Parathyroid adenoma (tissue), 2 donors: ENCODE data around the gene THOC6.
"Not testable (repeated sequence)": the region's sequence is repeated elsewhere in the genome, so short reads cannot be mapped to it uniquely, and the experiment has no call there.

Source experiments
- H2AFZ ChIP-seq: fragments of 300-600 bp; sonication (generic); one replicate; pipeline ENCODE4 v1.7.0; 2017; ENCODE audit warnings: antibody characterized with exemption, mild to moderate bottlenecking
- H3K27ac ChIP-seq: fragments of 300-600 bp; sonication (generic); one replicate; pipeline ENCODE4 v1.7.0; 2017
- H3K27me3 ChIP-seq: fragments of 300-600 bp; sonication (generic); one replicate; pipeline ENCODE4 v1.7.0; 2017; ENCODE audit warnings: low read length; ENCODE audit not compliant: control insufficient read depth, insufficient read depth
- H3K36me3 ChIP-seq: fragments of 300-600 bp; sonication (generic); one replicate; pipeline ENCODE4 v1.7.0; 2017; ENCODE audit warnings: low read length; ENCODE audit not compliant: control insufficient read depth, insufficient read depth
- H3K4me1 ChIP-seq: fragments of 300-600 bp; sonication (generic); one replicate; pipeline ENCODE4 v1.7.0; 2017; ENCODE audit warnings: control low read depth
- H3K4me2 ChIP-seq: fragments of 300-600 bp; sonication (generic); one replicate; pipeline ENCODE4 v1.7.0; 2017; ENCODE audit warnings: low read length
- H3K4me3 ChIP-seq: fragments of 300-600 bp; sonication (generic); one replicate; pipeline ENCODE4 v1.7.0; 2017; ENCODE audit warnings: low read depth, low read length
- H3K79me2 ChIP-seq: fragments of 300-600 bp; sonication (generic); one replicate; pipeline ENCODE4 v1.7.0; 2017; ENCODE audit warnings: control low read depth
- H3K9ac ChIP-seq: fragments of 300-600 bp; sonication (generic); one replicate; pipeline ENCODE4 v1.7.0; 2017; ENCODE audit warnings: mild to moderate bottlenecking
- H3K9me3 ChIP-seq: fragments of 300-600 bp; sonication (generic); one replicate; pipeline ENCODE4 v1.7.0; 2017; ENCODE audit warnings: low read length; ENCODE audit not compliant: control insufficient read depth
- TF ChIP-seq, protein P1 (sequence below): fragments of 300-600 bp; sonication (generic); IDR thresholded peaks from one replicate; pipeline ENCODE4 v1.7.0; 2017; ENCODE audit warnings: antibody characterized with exemption, mild to moderate bottlenecking
- donor health status: primary hyperparathyroidism.

Gene THOC6

GRCh38 chr16:3049921-3050481, 26.2 kb downstream of the THOC6 start:
- no peaks in the 10 kb centered on the region for H3K79me2 ChIP-seq
- H3K36me3 ChIP-seq: no peaks in the 10 kb centered on the region
- H3K4me2 ChIP-seq: no peak overlapping the region
- no peak overlapping the region for H2AFZ ChIP-seq
- no peaks in the 10 kb centered on the region for H3K9me3 ChIP-seq
- H3K4me3 ChIP-seq: no peak overlapping the region
- H3K27me3 ChIP-seq: peaks cover 9% of the 10 kb centered on the region
- H3K27ac ChIP-seq: no peak overlapping the region
- TF ChIP-seq, protein P1, sequence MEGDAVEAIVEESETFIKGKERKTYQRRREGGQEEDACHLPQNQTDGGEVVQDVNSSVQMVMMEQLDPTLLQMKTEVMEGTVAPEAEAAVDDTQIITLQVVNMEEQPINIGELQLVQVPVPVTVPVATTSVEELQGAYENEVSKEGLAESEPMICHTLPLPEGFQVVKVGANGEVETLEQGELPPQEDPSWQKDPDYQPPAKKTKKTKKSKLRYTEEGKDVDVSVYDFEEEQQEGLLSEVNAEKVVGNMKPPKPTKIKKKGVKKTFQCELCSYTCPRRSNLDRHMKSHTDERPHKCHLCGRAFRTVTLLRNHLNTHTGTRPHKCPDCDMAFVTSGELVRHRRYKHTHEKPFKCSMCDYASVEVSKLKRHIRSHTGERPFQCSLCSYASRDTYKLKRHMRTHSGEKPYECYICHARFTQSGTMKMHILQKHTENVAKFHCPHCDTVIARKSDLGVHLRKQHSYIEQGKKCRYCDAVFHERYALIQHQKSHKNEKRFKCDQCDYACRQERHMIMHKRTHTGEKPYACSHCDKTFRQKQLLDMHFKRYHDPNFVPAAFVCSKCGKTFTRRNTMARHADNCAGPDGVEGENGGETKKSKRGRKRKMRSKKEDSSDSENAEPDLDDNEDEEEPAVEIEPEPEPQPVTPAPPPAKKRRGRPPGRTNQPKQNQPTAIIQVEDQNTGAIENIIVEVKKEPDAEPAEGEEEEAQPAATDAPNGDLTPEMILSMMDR: no peak
- no peak overlapping the region for H3K9ac ChIP-seq
- H3K4me1 ChIP-seq: peaks cover 3% of the 10 kb centered on the region

GRCh38 chr16:3050487-3050886, 26.7 kb downstream of the THOC6 start:
- no peaks in the 10 kb centered on the region for H3K79me2 ChIP-seq
- H3K36me3 ChIP-seq: no peaks in the 10 kb centered on the region
- no peak overlapping the region for H3K27ac ChIP-seq
- no peak overlapping the region for H2AFZ ChIP-seq
- TF ChIP-seq, protein P1: no peak
- H3K4me3 ChIP-seq: no peak overlapping the region
- no peak overlapping the region for H3K9ac ChIP-seq
- peaks cover 3% of the 10 kb centered on the region for H3K4me1 ChIP-seq
- peaks cover 9% of the 10 kb centered on the region for H3K27me3 ChIP-seq
- no peaks in the 10 kb centered on the region for H3K9me3 ChIP-seq
- no peak overlapping the region for H3K4me2 ChIP-seq

DNA sequence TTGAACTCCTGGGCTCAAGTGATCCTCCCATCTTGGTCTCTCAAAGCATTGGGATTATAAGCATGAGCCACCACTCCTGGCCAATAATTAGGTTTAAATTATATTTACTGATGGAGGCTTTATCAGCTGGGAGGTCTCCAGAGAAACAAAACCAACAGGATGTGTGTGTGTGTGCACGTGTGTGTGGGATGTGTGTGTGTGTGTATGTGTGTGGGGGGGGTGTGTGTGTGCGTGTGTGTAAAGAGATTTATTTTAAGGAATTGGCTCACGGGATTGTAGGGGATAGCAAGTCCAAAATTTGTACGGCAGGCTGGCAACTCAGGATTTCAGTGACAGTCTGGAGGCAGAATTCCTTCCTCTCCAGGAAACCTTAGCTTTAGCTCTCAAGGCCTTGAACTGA, 27.2 kb downstream of the THOC6 start:
- H3K9ac ChIP-seq: no peak overlapping the region
- H3K9me3 ChIP-seq: no peaks in the 10 kb centered on the region
- no peak overlapping the region for H3K4me3 ChIP-seq
- peaks cover 3% of the 10 kb centered on the region for H3K4me1 ChIP-seq
- H3K27ac ChIP-seq: no peak overlapping the region
- H3K36me3 ChIP-seq: no peaks in the 10 kb centered on the region
- no peak overlapping the region for H3K4me2 ChIP-seq
- no peak overlapping the region for H2AFZ ChIP-seq
- H3K27me3 ChIP-seq: peaks cover 7% of the 10 kb centered on the region
- H3K79me2 ChIP-seq: no peaks in the 10 kb centered on the region
- TF ChIP-seq, protein P1: no peak

DNA sequence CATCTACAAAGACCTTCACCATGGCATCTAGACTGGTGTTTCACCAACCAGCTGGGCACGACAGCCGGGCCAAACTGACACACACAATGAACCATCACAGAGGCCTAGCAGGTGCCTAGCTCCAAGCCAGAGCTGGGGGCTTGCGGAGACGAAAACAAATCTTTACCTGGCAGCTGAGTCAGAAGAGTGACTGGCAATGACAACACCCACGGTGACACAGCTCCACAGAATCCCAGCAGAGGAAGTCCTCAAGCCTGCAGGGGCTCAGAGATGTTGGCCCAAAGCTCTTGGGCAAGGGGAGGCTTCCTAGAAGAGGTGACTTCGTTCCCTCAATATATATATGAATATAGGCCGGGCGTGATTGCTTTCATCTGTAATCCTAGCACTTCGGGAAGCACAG, 27.7 kb downstream of the THOC6 start:
- Histone ChIP-seq H2AFZ (no peak overlapping the region), H3K9ac (no peak overlapping the region), H3K79me2 (no peaks in the 10 kb centered on the region), H3K27ac (no peak overlapping the region), H3K4me3 (no peak overlapping the region), H3K4me1 (peaks cover 3% of the 10 kb centered on the region), H3K9me3 (no peaks in the 10 kb centered on the region), H3K4me2 (no peak overlapping the region), H3K36me3 (no peaks in the 10 kb centered on the region), H3K27me3 (peaks cover 5% of the 10 kb centered on the region)
- TF ChIP-seq, protein P1: no peak

DNA sequence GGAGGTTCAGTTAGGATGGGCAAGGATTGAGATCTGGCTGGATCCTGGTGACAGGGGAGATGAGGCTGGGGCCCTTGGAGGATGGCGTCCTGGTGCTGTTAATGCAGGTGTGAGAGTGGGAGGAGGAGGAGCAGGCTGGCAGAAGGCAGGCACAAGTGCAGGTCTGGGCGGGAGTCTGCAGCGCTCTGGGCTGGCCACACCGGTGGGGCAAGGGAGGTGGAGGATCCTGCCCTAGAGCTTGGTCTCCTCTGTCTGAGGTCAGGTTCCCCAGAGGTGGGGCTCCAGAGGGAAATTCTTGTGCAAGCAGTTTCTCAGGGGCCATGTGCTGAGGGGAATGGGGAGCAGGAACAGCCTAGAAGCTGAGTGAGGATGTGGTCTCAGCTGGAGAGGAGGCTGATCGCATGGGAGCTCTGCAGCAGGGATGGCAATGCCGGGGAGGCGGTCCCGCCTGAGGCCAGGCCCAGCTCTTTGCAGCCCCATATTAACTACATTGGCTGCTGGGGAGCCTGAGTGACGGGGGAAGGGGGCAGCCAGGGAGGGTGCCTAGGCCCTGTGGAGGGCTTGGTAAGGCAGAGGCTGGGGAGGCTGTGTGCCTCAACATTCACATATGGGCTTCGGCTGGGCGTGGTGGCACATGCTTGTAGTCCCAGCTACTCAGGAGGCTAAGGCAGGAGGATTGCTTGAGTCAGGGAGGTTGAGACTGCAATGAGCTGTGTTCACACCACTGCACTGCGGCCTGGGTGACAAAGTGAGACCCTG, 28.9 kb downstream of the THOC6 start:
- not testable (repeated sequence) for H3K27ac ChIP-seq, H3K9me3 ChIP-seq, H3K36me3 ChIP-seq, H3K4me3 ChIP-seq, H3K9ac ChIP-seq, H2AFZ ChIP-seq, H3K4me1 ChIP-seq, H3K27me3 ChIP-seq, H3K4me2 ChIP-seq, H3K79me2 ChIP-seq

- not testable (repeated sequence) for H2AFZ ChIP-seq, H3K27me3 ChIP-seq, H3K4me1 ChIP-seq, H3K9me3 ChIP-seq, H3K27ac ChIP-seq, H3K4me2 ChIP-seq, H3K36me3 ChIP-seq, H3K79me2 ChIP-seq, H3K9ac ChIP-seq, H3K4me3 ChIP-seq
Measured at GRCh38 chr16:3053330-3053710, 29.5 kb downstream of the THOC6 start.
